ENCODE data around the gene NRARP. TPM values are rescaled to one million over a fixed set of nuclear protein-coding genes. Genes with fewer than 3 reads are reported as not detected.
"Not testable (repeated sequence)": the region's sequence is repeated elsewhere in the genome, so short reads cannot be mapped to it uniquely, and the experiment has no call there.

Gene NRARP
- total and polyA plus RNA-seq, 2 experiments from 2014 or later, result 8.7 to 16.5 TPM

- no peak for TF ChIP-seq CTCF (IDR thresholded peaks at IDR 0.05; ENCODE audit: low read depth, low read length)
- Histone ChIP-seq H3K36me3 (peaks cover 14% of the 10 kb centered on the region), H3K4me1 (ENCODE audit: low read depth) (no peaks in the 10 kb centered on the region), H3K9me3 (ENCODE audit: low read depth) (no peaks in the 10 kb centered on the region), H3K27ac (no peak overlapping the region), H3K27me3 (no peaks in the 10 kb centered on the region), H3K4me3 (no peak overlapping the region)
- DNase-seq (ENCODE audit: low read depth in 1 of 2, low spot score in 1 of 2), result no peak
These were observed 39.2 kb downstream of the NRARP start for GRCh38 chr9:137262909-137263285.

GRCh38 chr9:137262173-137262908 lies 39.7 kb downstream of the NRARP start:
- not testable (repeated sequence) for H3K9me3 ChIP-seq (ENCODE audit: low read depth); H3K4me3 ChIP-seq; H3K27me3 ChIP-seq; H3K4me1 ChIP-seq (ENCODE audit: low read depth); H3K27ac ChIP-seq
- peaks cover 14% of the 10 kb centered on the region for H3K36me3 ChIP-seq
- DNase-seq (ENCODE audit: low read depth in 1 of 2, low spot score in 1 of 2), result peak in 1 of 2 donors; percentile 61
- peak; percentile 46 for TF ChIP-seq CTCF (IDR thresholded peaks at IDR 0.05; ENCODE audit: low read depth, low read length)

GRCh38 chr9:137256856-137257255 lies 45.2 kb downstream of the NRARP start:
- DNase-seq (ENCODE audit: low read depth in 1 of 2, low spot score in 1 of 2), result no peak
- H3K4me1 ChIP-seq (ENCODE audit: low read depth), result peaks cover 19% of the 10 kb centered on the region

GRCh38 chr9:137256362-137256761 lies 45.7 kb downstream of the NRARP start:
- TF ChIP-seq CTCF (IDR thresholded peaks at IDR 0.05; ENCODE audit: low read depth, low read length), result no peak
- no peaks in the 10 kb centered on the region for H3K9me3 ChIP-seq (ENCODE audit: low read depth)
- DNase-seq (ENCODE audit: low read depth in 1 of 2, low spot score in 1 of 2), result no peak
- peaks cover 7% of the 10 kb centered on the region for H3K36me3 ChIP-seq
- H3K27me3 ChIP-seq, result no peaks in the 10 kb centered on the region
- H3K27ac ChIP-seq, result no peak overlapping the region
- peaks cover 19% of the 10 kb centered on the region for H3K4me1 ChIP-seq (ENCODE audit: low read depth)
- peak overlapping the region; percentile 98 for H3K4me3 ChIP-seq

More at GRCh38 chr9:137256856-137257255, 45.2 kb downstream of the NRARP start:
- Histone ChIP-seq H3K9me3 (ENCODE audit: low read depth) (no peaks in the 10 kb centered on the region), H3K27ac (no peak overlapping the region), H3K36me3 (peaks cover 7% of the 10 kb centered on the region), H3K4me3 (no peak overlapping the region), H3K27me3 (no peaks in the 10 kb centered on the region)
- no peak for TF ChIP-seq CTCF (IDR thresholded peaks at IDR 0.05; ENCODE audit: low read depth, low read length)

- Histone ChIP-seq H3K27me3 (no peaks in the 10 kb centered on the region), H3K27ac (peak overlapping the region; percentile 57), H3K36me3 (peaks cover 7% of the 10 kb centered on the region), H3K9me3 (ENCODE audit: low read depth) (no peaks in the 10 kb centered on the region), H3K4me3 (peak overlapping the region; percentile 98), H3K4me1 (ENCODE audit: low read depth) (peaks cover 19% of the 10 kb centered on the region)
- DNase-seq (ENCODE audit: low read depth in 1 of 2, low spot score in 1 of 2), result peak in 1 of 2 donors; percentile 72
- no peak for TF ChIP-seq CTCF (IDR thresholded peaks at IDR 0.05; ENCODE audit: low read depth, low read length)
These were observed 46.5 kb downstream of the NRARP start for GRCh38 chr9:137255448-137256114.
